GM18951 (cell line): Measurements from ENCODE around the gene SLC4A1AP.

Experiments
- POLR2A ChIP-seq: IDR thresholded peaks from 4 replicates; pipeline ENCODE4 v1.6.1; 2011; ENCODE audit warnings: mild to moderate bottlenecking; ENCODE audit not compliant: insufficient read length, insufficient read depth; ENCODE audit errors: extremely low read depth
- in situ Hi-C: fragments of 300-500 bp; cut with MboI; formaldehyde crosslinking; loops from one replicate; pipeline ENCODE4 v1.12.0; 2022; ENCODE audit warnings: low sequenced_read_pairs, mixed read lengths, inconsistent platforms; ENCODE audit not compliant: unreplicated experiment

SLC4A1AP gene

DNA sequence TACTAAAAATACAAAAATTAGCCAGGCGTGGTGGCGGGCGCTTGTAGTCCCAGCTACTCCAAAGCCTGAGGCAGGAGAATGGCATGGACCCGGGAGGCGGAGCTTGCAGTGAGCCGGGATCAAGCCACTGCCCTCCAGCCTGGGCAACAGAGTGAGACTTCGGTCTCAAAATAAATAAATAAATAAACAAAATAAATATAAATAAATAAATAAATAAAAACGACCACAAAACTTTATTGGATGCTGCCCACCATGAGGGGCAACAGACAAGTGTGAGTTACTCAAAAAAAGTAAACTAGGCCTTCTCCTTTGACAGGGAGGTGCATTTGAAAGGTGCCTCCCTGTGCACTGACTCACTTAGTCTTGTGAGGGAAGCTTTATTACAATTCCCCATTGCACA, 50.4 kb downstream of the SLC4A1AP start:
- in situ Hi-C loops = no loop called here
- no peak for TF ChIP-seq POLR2A

- TF ChIP-seq POLR2A = no peak
- in situ Hi-C loops = no loop called here
These were observed 51.2 kb downstream of the SLC4A1AP start for GRCh38 chr2:27714851-27715291.

GRCh38 chr2:27715318-27716210, 51.9 kb downstream of the SLC4A1AP start:
- TF ChIP-seq POLR2A = no peak
- in situ Hi-C loops = no loop called here

DNA sequence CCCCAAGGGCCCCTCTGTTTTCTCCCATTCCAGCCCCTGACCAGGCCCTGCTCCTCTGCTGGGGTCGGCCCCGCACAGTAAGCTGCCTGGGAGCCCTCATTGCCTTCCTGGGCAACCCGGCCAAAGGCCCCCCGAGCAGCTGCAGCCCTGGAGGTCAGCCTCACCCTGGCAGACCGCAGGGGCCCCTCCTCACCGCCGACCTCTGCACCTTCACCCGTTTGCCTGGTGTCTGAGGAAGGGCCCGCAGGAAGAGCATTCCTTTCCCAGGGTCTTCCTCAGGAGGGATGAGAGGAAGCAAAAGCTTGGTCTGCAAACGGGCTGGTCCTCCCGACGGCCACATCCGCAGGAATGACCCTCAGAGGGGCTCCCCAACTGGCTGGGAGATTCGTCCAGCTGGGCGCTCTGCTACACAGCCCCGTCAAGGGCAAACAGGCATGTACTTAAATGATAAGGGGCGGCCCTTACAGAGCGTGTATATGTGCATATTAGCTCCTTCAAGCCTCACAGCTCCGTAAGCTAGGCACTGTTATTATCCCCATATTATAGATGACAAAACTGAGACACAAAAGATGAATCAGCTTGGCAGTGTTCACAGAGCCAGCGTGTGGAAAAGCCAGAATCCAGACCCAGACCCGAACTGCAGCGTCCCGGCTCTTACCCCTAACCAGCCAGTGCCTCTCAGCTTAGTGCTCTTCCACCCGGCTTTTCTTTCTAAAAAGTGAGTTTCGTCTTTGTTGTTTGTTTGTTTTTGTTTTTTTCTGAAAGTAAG, 52.8 kb downstream of the SLC4A1AP start:
- TF ChIP-seq POLR2A = no peak
- in situ Hi-C loops = no loop called here

DNA sequence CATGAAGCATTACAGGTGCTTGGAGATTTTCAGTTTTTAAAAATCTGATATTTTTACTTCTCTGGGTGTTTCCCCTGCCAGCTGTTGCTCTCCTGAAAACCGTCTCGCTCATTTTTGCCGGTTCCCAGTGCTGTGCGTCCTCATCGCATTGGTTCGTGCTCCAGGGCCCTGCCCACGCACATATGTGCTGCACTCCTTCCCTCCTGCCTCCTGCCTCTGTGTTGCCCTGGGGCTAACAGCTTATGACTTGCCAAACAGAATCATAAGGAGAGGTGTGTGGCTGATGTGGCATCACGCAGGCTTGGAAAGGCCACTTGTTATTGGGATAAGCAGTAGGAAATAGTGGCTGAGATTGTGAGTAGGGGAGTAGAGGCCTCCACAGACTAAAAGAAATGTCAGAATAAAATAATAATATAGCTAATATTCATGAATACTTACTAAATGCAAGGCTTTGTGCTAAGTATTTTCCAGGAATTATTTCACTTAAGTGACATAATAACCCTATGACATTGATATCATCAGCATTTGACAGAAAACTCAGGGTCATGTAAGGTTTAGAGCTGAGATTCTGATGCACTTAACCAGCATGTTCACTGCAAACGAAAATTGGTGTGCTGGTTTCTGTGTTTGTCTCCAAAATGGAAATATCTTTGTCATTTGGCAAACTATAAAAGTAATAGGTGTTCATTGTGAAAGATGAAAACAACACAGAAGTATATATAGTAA, 53.5 kb downstream of the SLC4A1AP start:
- no peak for TF ChIP-seq POLR2A
- in situ Hi-C loops = no loop called here

- TF ChIP-seq POLR2A = no peak
- in situ Hi-C loops = no loop called here
These were observed 56.4 kb downstream of the SLC4A1AP start for GRCh38 chr2:27720004-27720551.

DNA sequence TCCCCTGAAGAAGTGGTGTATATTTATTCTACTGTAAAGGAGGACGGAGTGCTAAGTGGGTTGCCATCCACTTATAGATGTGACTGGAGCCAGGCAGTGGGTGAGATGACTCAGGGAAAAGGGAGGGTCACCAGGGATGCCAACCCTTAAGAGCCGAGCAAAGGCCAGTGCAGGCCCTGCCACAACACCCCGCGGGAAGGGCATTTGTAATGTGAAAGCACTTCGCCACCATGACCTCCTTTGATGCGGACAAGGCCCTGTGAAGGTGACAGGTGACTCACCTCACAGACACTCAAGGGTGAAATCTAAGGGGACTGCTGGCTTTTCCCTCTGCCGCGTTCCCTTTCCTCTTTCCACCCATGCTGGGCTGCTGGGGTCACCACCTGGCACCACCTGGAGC, 57.6 kb downstream of the SLC4A1AP start:
- in situ Hi-C loops = no loop called here
- no peak for TF ChIP-seq POLR2A

- no peak for TF ChIP-seq POLR2A
- in situ Hi-C loops = no loop called here
These were observed 58.3 kb downstream of the SLC4A1AP start for GRCh38 chr2:27721884-27722485.

GRCh38 chr2:27723372-27724144, 59.9 kb downstream of the SLC4A1AP start:
- TF ChIP-seq POLR2A = no peak
- in situ Hi-C loops = no loop called here

- no peak for TF ChIP-seq POLR2A
- in situ Hi-C loops = no loop called here
These were observed 60.5 kb downstream of the SLC4A1AP start for GRCh38 chr2:27724191-27724590.

GRCh38 chr2:27724905-27725701, 61.4 kb downstream of the SLC4A1AP start:
- in situ Hi-C loops = loop anchor here (25.0 kb wide), 1 partner anchor 712 kb away; no protein-coding TSS in a partner anchor

DNA sequence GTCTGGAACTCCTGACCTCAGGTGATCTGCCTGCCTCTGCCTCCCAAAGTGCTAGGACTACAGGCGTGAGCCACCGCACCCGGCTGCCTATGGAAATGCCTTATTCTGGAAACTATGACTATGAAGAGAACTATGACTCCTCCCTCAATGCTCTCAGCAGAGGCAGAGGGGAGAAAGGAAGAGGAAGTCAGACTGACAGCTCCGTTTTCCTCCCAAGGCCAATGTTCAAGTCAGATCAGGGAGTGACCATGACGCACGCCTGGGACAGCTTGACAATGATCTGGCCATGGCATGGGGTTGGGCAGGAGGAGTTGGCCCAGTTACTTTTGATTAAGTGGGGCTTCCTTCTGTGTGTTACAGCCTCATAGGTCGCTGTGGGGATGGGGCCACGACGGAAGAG, 63.6 kb downstream of the SLC4A1AP start:
- in situ Hi-C loops = loop anchor here (25.0 kb wide), 1 partner anchor 710 kb away; no protein-coding TSS in a partner anchor

More at GRCh38 chr2:27724905-27725701, 61.4 kb downstream of the SLC4A1AP start:
- TF ChIP-seq POLR2A = no peak

More for the DNA sequence above, 63.6 kb downstream of the SLC4A1AP start:
- no peak for TF ChIP-seq POLR2A
